Trophoblast cell (in vitro differentiated cells and primary cell): ENCODE measurements around the gene SIK3.
A peak's percentile ranks its signal among the peaks of the same experiment; 100 is the strongest.

Experiments used
- DNase-seq, 2 donors: peaks; one replicate each; pipeline ENCODE4 v3.0.0-alpha.2; 2016
- H2AFZ ChIP-seq: 2 replicates; pipeline ENCODE4 v1.6.1; 2013; ENCODE audit warnings: low read length, moderate library complexity, mild to moderate bottlenecking; ENCODE audit not compliant: insufficient read depth, poor library complexity
- H2AK5ac ChIP-seq: 2 replicates; pipeline ENCODE4 v1.6.1; 2013; ENCODE audit warnings: mild to moderate bottlenecking, low read length
- H2BK120ac ChIP-seq: 2 replicates; pipeline ENCODE4 v1.6.1; 2013; ENCODE audit warnings: low read length, mild to moderate bottlenecking, moderate library complexity; ENCODE audit not compliant: insufficient read depth, poor library complexity
- H2BK12ac ChIP-seq: 2 replicates; pipeline ENCODE4 v1.6.1; 2013; ENCODE audit warnings: mild to moderate bottlenecking, low read length, moderate library complexity
- H2BK5ac ChIP-seq: 2 replicates; pipeline ENCODE4 v1.6.1; 2013; ENCODE audit warnings: low read length, low read depth, moderate library complexity, mild to moderate bottlenecking; ENCODE audit not compliant: poor library complexity
- H3K14ac ChIP-seq: 2 replicates; pipeline ENCODE4 v1.6.1; 2013; ENCODE audit warnings: mild to moderate bottlenecking, low read length
- H3K18ac ChIP-seq: 2 replicates; pipeline ENCODE4 v1.6.1; 2013; ENCODE audit warnings: mild to moderate bottlenecking, low read length
- H3K23ac ChIP-seq: 2 replicates; pipeline ENCODE4 v1.6.1; 2013; ENCODE audit warnings: low read length
- H3K27ac ChIP-seq: 2 replicates; pipeline ENCODE4 v1.5.1; 2013; ENCODE audit warnings: low read depth, mild to moderate bottlenecking, inconsistent platforms, low read length, moderate library complexity
- H3K27me3 ChIP-seq: 2 replicates; pipeline ENCODE4 v1.6.1; 2013; ENCODE audit warnings: inconsistent platforms, mild to moderate bottlenecking, low read length, moderate library complexity; ENCODE audit not compliant: insufficient read depth
- H3K36me3 ChIP-seq, 2 experiments: 1 replicate in 1 of 2; 2 replicates in 1 of 2; pipeline ENCODE4 v1.6.1; 2013; ENCODE audit warnings: low read length in 2 of 2, mild to moderate bottlenecking in 2 of 2, moderate library complexity in 1 of 2; ENCODE audit not compliant: insufficient read depth in 2 of 2, control insufficient read depth in 1 of 2
- H3K4ac ChIP-seq: 2 replicates; pipeline ENCODE4 v1.6.1; 2013; ENCODE audit warnings: low read depth, mild to moderate bottlenecking, low read length, moderate library complexity
- H3K4me1 ChIP-seq, 2 experiments: 1 replicate in 1 of 2; 2 replicates in 1 of 2; pipeline ENCODE4 v1.6.1; 2013; ENCODE audit warnings: low read length in 2 of 2, mild to moderate bottlenecking in 2 of 2, moderate library complexity in 1 of 2; ENCODE audit not compliant: insufficient read depth in 2 of 2, control insufficient read depth in 1 of 2
- H3K4me2 ChIP-seq: 2 replicates; pipeline ENCODE4 v1.6.1; 2013; ENCODE audit warnings: inconsistent platforms, mild to moderate bottlenecking, low read length, moderate library complexity
- H3K4me3 ChIP-seq: 2 replicates; pipeline ENCODE4 v1.5.1; 2013; ENCODE audit warnings: mild to moderate bottlenecking, low read depth, low read length, inconsistent platforms
- H3K79me1 ChIP-seq: one replicate; pipeline ENCODE4 v1.6.1; 2013; ENCODE audit warnings: low read length
- H3K79me2 ChIP-seq: 2 replicates; pipeline ENCODE4 v1.6.1; 2013; ENCODE audit warnings: low read length, mild to moderate bottlenecking; ENCODE audit not compliant: control insufficient read depth, insufficient read depth, poor library complexity
- H3K9ac ChIP-seq: 2 replicates; pipeline ENCODE4 v1.6.1; 2013; ENCODE audit warnings: mild to moderate bottlenecking, low read length
- H3K9me3 ChIP-seq: 2 replicates; pipeline ENCODE4 v1.6.1; 2013; ENCODE audit warnings: low read depth, mild to moderate bottlenecking, control low read depth, inconsistent platforms, low read length; ENCODE audit not compliant: insufficient read depth
- H4K12ac ChIP-seq: 2 replicates; pipeline ENCODE4 v1.6.1; 2013; ENCODE audit warnings: low read depth, mild to moderate bottlenecking, low read length, moderate library complexity
- H4K8ac ChIP-seq: 2 replicates; pipeline ENCODE4 v1.6.1; 2013; ENCODE audit warnings: low read depth, mild to moderate bottlenecking, low read length, moderate library complexity
- H4K91ac ChIP-seq: one replicate; pipeline ENCODE4 v1.6.1; 2013; ENCODE audit warnings: low read depth, mild to moderate bottlenecking, low read length, moderate library complexity
- WGBS: extraction: QIAGEN DNeasy Blood & Tissue Kit; methylation state at CpG from one replicate; pipeline ENCODE4 v1.1.7; 2013; ENCODE audit warnings: missing lambda C conversion rate; ENCODE audit not compliant: insufficient read length, insufficient coverage; ENCODE audit errors: extremely low coverage; 5-methylcytosine and 5-hydroxymethylcytosine counted together

Gene SIK3

DNA sequence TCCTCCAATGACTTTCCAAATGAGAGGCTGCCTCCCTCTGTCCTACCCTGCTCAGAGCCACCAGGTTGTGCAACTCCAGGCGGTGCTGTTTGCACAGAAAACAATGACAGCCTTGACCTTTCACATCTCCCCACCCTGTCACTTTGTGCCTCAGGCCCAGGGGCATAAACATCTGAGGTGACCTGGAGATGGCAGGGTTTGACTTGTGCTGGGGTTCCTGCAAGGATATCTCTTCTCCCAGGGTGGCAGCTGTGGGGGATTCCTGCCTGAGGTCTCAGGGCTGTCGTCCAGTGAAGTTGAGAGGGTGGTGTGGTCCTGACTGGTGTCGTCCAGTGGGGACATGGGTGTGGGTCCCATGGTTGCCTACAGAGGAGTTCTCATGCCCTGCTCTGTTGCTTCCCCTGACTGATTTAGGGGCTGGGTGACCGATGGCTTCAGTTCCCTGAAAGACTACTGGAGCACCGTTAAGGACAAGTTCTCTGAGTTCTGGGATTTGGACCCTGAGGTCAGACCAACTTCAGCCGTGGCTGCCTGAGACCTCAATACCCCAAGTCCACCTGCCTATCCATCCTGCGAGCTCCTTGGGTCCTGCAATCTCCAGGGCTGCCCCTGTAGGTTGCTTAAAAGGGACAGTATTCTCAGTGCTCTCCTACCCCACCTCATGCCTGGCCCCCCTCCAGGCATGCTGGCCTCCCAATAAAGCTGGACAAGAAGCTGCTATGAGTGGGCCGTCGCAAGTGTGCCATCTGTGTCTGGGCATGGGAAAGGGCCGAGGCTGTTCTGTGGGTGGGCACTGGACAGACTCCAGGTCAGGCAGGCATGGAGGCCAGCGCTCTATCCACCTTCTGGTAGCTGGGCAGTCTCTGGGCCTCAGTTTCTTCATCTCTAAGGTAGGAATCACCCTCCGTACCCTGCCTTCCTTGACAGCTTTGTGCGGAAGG lies 265.6 kb downstream of the SIK3 start:
- H2BK120ac ChIP-seq, result no peak overlapping the region
- no peak overlapping the region for H4K91ac ChIP-seq
- H4K12ac ChIP-seq, result no peak overlapping the region
- no peak overlapping the region for H3K23ac ChIP-seq
- no peak overlapping the region for H2AFZ ChIP-seq
- H3K36me3 ChIP-seq, result no peaks in the 10 kb centered on the region
- no peak overlapping the region for H3K4me2 ChIP-seq
- DNase-seq, result no peak
- no peaks in the 10 kb centered on the region for H3K79me2 ChIP-seq
- no peak overlapping the region for H3K9ac ChIP-seq
- H2BK5ac ChIP-seq, result no peak overlapping the region
- no peak overlapping the region for H3K14ac ChIP-seq
- no peak overlapping the region for H3K4ac ChIP-seq
- H2AK5ac ChIP-seq, result no peak overlapping the region
- H3K9me3 ChIP-seq, result no peaks in the 10 kb centered on the region
- H3K27me3 ChIP-seq, result no peaks in the 10 kb centered on the region
- H4K8ac ChIP-seq, result no peak overlapping the region
- H3K18ac ChIP-seq, result no peak overlapping the region
- no peak overlapping the region for H2BK12ac ChIP-seq
- H3K79me1 ChIP-seq, result peaks cover 3% of the 10 kb centered on the region
- H3K27ac ChIP-seq, result no peak overlapping the region
- peaks cover 13 to 14% of the 10 kb centered on the region in 2 experiments for H3K4me1 ChIP-seq
- no peak overlapping the region for H3K4me3 ChIP-seq
- no CpG with 5 or more reads among the region's 13 CpGs for WGBS

DNA sequence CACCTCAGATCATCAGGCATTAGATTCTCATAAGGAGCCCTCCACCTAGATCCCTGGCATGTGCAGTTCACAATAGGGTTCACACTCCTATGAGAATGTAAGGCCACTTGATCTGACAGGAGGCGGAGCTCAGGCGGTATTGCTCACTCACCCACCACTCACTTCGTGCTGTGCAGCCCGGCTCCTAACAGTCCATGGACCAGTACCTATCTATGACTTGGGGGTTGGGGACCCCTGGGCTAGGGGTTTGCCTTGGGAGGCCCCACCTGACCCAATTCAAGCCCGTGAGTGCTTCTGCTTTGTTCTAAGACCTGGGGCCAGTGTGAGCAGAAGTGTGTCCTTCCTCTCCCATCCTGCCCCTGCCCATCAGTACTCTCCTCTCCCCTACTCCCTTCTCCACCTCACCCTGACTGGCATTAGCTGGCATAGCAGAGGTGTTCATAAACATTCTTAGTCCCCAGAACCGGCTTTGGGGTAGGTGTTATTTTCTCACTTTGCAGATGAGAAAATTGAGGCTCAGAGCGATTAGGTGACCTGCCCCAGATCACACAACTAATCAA lies 266.4 kb downstream of the SIK3 start:
- H4K91ac ChIP-seq, result no peak overlapping the region
- H3K4me2 ChIP-seq, result no peak overlapping the region
- H4K8ac ChIP-seq, result no peak overlapping the region
- H3K9me3 ChIP-seq, result no peaks in the 10 kb centered on the region
- H3K9ac ChIP-seq, result no peak overlapping the region
- no peak overlapping the region for H3K4me3 ChIP-seq
- H2AFZ ChIP-seq, result no peak overlapping the region
- H3K36me3 ChIP-seq, result no peaks in the 10 kb centered on the region
- H3K79me1 ChIP-seq, result peaks cover 3% of the 10 kb centered on the region
- H3K4ac ChIP-seq, result no peak overlapping the region
- no peak overlapping the region for H3K18ac ChIP-seq
- no peak for DNase-seq
- no peak overlapping the region for H2BK5ac ChIP-seq
- H3K4me1 ChIP-seq, result peaks cover 8% of the 10 kb centered on the region in 2 experiments
- no peak overlapping the region for H2BK120ac ChIP-seq
- H3K27me3 ChIP-seq, result no peaks in the 10 kb centered on the region
- no peak overlapping the region for H2AK5ac ChIP-seq
- no peak overlapping the region for H3K14ac ChIP-seq
- H3K27ac ChIP-seq, result no peak overlapping the region
- WGBS, result no CpG with 5 or more reads among the region's 7 CpGs
- no peaks in the 10 kb centered on the region for H3K79me2 ChIP-seq
- no peak overlapping the region for H4K12ac ChIP-seq
- no peak overlapping the region for H3K23ac ChIP-seq
- no peak overlapping the region for H2BK12ac ChIP-seq

DNA sequence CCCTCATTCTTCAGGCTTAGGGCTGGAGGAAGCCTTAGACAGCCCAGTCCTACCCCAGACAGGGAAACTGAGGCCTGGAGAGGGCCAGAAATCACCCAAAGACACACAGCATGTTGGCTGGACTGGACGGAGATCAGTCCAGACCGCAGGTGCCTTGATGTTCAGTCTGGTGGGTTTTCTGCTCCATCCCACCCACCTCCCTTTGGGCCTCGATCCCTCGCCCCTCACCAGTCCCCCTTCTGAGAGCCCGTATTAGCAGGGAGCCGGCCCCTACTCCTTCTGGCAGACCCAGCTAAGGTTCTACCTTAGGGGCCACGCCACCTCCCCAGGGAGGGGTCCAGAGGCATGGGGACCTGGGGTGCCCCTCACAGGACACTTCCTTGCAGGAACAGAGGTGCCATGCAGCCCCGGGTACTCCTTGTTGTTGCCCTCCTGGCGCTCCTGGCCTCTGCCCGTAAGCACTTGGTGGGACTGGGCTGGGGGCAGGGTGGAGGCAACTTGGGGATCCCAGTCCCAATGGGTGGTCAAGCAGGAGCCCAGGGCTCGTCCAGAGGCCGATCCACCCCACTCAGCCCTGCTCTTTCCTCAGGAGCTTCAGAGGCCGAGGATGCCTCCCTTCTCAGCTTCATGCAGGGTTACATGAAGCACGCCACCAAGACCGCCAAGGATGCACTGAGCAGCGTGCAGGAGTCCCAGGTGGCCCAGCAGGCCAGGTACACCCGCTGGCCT lies 267.9 kb downstream of the SIK3 start:
- H2AFZ ChIP-seq, result no peak overlapping the region
- H3K9ac ChIP-seq, result no peak overlapping the region
- H3K23ac ChIP-seq, result no peak overlapping the region
- no peaks in the 10 kb centered on the region for H3K79me2 ChIP-seq
- DNase-seq, result no peak
- H4K8ac ChIP-seq, result no peak overlapping the region
- H2BK120ac ChIP-seq, result peak overlapping the region; percentile 27
- H3K27me3 ChIP-seq, result no peaks in the 10 kb centered on the region
- no peaks in the 10 kb centered on the region for H3K36me3 ChIP-seq
- H3K4me1 ChIP-seq, result peaks cover 5% of the 10 kb centered on the region in 2 experiments
- no peak overlapping the region for H2BK5ac ChIP-seq
- peak overlapping the region; percentile 73 for H2AK5ac ChIP-seq
- no peak overlapping the region for H3K27ac ChIP-seq
- peak overlapping the region; percentile 11 for H3K14ac ChIP-seq
- no CpG with 5 or more reads among the region's 17 CpGs for WGBS
- no peak overlapping the region for H3K18ac ChIP-seq
- peak overlapping the region; percentile 50 for H4K91ac ChIP-seq
- H3K4ac ChIP-seq, result no peak overlapping the region
- no peak overlapping the region for H3K4me3 ChIP-seq
- H3K4me2 ChIP-seq, result no peak overlapping the region
- peaks cover 3% of the 10 kb centered on the region for H3K79me1 ChIP-seq
- no peaks in the 10 kb centered on the region for H3K9me3 ChIP-seq
- H2BK12ac ChIP-seq, result no peak overlapping the region
- no peak overlapping the region for H4K12ac ChIP-seq

DNA sequence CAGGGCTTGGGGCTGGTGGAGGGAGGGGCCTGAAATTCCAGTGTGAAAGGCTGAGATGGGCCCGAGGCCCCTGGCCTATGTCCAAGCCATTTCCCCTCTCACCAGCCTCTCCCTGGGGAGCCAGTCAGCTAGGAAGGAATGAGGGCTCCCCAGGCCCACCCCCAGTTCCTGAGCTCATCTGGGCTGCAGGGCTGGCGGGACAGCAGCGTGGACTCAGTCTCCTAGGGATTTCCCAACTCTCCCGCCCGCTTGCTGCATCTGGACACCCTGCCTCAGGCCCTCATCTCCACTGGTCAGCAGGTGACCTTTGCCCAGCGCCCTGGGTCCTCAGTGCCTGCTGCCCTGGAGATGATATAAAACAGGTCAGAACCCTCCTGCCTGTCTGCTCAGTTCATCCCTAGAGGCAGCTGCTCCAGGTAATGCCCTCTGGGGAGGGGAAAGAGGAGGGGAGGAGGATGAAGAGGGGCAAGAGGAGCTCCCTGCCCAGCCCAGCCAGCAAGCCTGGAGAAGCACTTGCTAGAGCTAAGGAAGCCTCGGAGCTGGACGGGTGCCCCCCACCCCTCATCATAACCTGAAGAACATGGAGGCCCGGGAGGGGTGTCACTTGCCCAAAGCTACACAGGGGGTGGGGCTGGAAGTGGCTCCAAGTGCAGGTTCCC lies 268.6 kb downstream of the SIK3 start, which contains the start of gene APOC3:
Gene APOC3 (plus strand): TSS at position 383 of the 659 bp plus-strand sequence. CDS start 676 bp downstream, outside the sequence.
- H3K4ac ChIP-seq, result no peak within 1 kb of the TSS
- peak within 1 kb of the TSS; percentile 11 for H3K14ac ChIP-seq
- H4K8ac ChIP-seq, result no peak within 1 kb of the TSS
- no peaks in the 10 kb centered on the region for H3K36me3 ChIP-seq
- H4K91ac ChIP-seq, result peak within 1 kb of the TSS; percentile 50
- peak within 1 kb of the TSS; percentile 73 for H2AK5ac ChIP-seq
- no peaks in the 10 kb centered on the region for H3K9me3 ChIP-seq
- H3K4me2 ChIP-seq, result no peak within 1 kb of the TSS
- H3K27ac ChIP-seq, result no peak within 1 kb of the TSS
- no peaks in the 10 kb centered on the region for H3K79me2 ChIP-seq
- H3K27me3 ChIP-seq, result no peaks in the 10 kb centered on the region
- no peak within 1 kb of the TSS for H3K4me3 ChIP-seq
- no peak within 1 kb of the TSS for H3K23ac ChIP-seq
- peaks cover 3% of the 10 kb centered on the region for H3K79me1 ChIP-seq
- DNase-seq, result peak; percentile 44 to 61
- peak within 1 kb of the TSS; percentile 4 for H2BK12ac ChIP-seq
- peak within 1 kb of the TSS; percentile 27 for H2BK120ac ChIP-seq
- H4K12ac ChIP-seq, result no peak within 1 kb of the TSS
- H2BK5ac ChIP-seq, result no peak within 1 kb of the TSS
- peaks cover 5% of the 10 kb centered on the region in 2 experiments for H3K4me1 ChIP-seq
- no peak within 1 kb of the TSS for H2AFZ ChIP-seq
- no peak within 1 kb of the TSS for H3K18ac ChIP-seq
- no peak within 1 kb of the TSS for H3K9ac ChIP-seq
- no CpG with 5 or more reads among the region's 9 CpGs for WGBS
